Fibroblast of peridontal ligament (primary cell): ENCODE measurements around the gene ATF7IP2.
"Not testable (repeated sequence)": the region's sequence is repeated elsewhere in the genome, so short reads cannot be mapped to it uniquely, and the experiment has no call there.

Source experiments
- DNase-seq: peaks from one replicate; pipeline ENCODE4 v3.0.0-alpha.2; 2010; ENCODE audit errors: extremely low read depth

ATF7IP2 gene

DNA sequence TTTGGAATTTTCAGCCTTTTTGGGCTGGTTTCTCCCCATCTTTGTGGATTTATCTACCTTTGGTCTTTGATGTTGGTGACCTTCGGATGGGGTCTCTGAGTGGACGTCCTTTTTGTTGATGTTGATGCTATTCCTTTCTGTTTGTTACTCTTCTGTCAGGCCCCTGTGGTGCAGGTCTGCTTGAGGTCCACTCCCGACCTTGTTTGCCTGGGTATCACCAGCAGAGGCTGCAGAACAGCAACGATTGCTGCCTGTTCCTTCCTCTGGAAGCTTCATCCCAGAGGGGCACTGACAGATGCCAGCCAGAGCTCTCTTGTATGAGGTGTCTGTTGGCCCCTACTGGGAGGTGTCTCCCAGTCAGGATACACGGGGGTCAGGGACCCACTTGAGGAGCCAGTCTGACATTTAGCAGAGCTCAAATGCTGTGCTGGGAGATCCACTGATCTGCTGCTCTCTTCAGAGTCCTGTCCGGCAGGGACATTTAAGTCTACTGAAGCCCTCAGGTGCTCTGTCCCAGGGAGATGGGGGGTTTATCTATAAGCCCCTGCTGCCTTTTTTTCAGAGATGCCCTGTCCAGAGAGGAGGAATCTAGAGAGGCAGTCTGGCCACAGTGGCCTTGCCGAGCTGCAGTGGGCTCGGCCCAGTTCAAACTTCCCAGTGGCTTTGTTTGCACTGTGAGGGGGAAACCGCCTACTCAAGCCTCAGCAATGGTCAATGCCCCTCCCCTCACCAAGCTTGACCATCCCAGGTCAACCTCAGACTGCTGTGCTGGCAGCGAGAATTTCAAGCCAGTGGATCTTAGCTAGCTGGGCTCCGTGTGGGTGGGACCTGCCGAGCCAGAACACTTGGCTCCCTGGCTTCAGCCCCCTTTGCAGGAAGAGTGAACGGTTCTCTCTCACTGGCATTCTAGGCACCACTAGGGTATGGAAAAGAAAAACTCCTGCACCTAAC lies 66.6 kb downstream of the ATF7IP2 start:
- not testable (repeated sequence) for DNase-seq

DNA sequence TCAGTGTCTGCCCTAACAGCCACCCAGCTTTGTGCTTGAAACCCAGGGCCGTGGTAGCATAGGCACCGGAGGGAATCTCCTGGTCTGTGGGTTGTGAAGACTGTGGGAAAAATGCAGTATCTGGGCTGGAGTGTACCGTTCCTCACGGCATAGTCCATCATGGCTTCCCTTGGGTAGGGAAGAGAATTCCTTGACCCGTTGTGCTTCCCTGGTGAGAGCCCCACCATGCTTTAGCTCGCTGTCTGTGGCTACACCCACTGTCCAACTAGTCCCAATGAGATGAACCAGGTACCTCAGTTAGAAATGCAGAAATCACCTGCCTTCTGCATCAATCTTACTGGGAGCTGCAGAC lies 67.3 kb downstream of the ATF7IP2 start:
- DNase-seq = no peak

DNA sequence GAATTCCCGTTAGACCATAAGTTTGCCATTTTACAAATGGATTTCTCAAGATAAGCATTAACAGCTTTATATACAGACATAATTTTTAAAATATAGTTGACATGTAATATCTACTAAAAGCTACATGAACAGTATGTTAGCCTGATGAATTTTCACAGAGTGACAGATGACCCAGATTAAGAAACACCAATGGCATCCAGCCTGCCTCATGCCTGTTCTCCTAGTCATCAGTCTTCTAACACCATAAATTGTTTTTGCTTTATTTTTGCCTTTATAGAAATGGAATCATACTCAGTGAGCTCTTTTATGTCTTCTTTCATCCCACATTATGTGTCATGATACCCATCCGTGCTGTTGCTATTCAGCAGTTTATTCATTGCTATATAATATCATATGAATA lies 80.0 kb downstream of the ATF7IP2 start:
- DNase-seq = peak; percentile 14

DNA sequence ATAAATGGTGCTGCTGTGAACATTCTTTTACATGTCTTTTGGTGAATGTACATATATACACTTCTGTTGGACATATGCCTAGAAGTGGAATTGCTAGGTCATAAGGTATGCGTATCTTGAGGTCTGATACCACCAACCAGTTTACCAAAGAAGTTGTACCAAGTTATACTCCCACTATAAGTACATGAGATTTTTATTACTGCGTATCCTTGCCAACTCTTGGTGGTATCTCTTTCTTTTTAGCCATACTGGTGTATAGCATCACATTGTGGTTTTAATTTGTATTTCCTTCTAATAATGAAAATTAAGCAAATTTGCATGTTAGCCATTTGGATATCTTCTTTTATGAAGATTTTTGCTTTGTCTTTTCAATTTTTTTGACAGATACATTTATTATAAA lies 80.5 kb downstream of the ATF7IP2 start:
- no peak for DNase-seq

DNA sequence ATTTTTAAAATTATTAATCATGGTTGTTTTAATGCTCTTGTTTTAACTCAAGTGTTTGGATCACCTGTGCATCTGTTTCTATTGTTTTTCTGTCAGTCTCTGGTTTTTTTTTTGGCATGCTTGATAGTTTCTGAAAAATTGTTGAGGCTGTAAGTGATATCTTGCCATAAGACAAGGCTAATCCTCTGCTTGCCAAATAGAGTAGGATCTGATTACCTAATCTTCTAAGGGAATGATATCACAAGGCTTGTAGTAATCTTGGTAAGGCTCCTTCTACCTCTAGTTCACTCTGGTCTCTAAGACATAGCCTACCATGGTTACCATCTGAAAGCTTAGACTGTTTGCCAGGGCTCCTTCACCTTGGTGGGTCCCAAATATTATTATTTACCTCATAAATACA lies 81.0 kb downstream of the ATF7IP2 start:
- DNase-seq = peak; percentile 1

DNA sequence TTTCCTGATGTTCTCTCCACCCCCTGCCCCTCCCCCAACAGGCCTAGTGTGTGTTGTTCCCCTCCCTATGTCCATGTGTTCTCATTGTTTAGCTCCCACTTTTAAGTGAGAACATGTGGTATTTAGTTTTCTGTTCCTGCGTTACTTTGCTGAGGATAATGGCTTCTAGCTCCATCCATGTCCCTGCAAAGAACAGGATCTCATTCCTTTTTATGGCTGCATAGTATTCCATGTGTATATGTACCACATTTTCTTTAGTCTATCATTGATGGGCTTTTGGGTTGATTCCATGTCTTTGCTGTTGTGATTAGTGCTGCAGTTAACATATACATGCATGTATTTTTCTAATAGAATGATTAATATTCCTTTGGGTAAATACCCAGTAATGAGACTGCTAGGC lies 90.8 kb downstream of the ATF7IP2 start:
- DNase-seq = not testable (repeated sequence)

DNA sequence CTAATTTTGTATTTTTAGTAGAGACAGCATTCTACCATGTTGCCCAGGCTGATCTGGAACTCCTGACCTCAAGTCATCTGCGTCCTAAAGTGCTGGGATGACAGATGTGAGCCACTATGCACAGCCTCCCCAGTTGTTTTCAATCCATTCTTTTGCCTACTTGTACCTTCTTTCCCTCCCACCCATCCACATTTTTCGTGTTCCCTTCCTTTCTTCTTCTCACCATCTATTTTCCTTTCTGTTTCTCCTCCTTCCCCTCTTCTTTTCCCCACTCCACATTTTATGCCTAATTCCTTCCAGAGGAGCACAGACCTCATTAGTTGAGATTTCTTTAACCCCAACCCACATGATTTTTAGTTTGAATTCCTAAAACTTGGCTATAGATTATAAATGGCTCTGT lies 94.3 kb downstream of the ATF7IP2 start:
- no peak for DNase-seq

DNA sequence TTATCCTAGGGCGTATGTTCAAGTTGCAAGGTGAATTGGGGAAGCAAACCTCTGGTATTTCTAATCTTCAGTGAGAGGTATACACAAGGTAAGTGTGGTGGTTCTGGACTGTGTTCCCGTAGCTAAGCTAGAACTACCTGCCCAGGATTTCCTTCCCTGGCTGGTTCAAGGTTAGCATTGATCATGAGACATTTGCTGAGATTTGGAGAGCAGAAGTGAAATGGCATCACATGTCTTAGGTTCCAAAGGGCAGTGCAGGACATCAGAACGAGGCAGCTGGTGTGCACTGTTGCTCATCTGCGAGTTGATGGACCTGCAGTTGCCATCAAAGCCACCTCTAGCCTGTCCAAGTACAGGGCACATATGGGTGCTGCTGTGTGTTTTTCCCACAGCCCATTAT lies 99.3 kb downstream of the ATF7IP2 start:
- DNase-seq = no peak

DNA sequence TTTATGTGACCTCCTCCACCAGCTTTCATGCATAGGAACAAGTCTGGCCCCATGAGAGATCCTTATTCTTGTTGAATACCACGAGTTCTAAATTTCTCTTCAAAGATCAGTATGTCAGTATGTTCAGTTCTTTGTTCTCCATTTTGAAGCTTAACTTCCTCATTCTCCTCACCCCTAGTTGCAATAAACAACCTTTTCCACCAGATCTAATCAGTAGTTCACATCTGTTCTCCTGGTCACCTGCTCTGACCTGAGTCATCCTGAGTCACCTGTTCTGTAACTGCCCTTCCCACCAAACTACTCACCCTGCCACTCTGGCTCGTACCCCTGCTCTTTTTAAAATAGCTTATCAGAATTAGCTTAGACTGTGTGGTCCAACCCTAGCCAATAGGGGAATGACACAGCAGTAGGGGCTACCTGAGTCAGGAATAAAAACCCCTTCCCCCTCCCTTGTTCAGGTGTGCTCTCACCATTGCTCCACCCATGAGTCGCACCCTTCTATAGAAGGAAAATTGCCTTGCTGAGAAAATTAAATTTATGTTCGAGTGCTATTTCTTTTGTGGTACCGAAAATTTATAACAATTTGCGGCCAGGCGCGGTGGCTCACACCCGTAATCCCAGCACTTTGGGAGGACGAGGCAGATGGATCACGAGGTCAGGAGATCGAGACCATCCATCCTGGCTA lies 100.0 kb downstream of the ATF7IP2 start:
- no peak for DNase-seq

DNA sequence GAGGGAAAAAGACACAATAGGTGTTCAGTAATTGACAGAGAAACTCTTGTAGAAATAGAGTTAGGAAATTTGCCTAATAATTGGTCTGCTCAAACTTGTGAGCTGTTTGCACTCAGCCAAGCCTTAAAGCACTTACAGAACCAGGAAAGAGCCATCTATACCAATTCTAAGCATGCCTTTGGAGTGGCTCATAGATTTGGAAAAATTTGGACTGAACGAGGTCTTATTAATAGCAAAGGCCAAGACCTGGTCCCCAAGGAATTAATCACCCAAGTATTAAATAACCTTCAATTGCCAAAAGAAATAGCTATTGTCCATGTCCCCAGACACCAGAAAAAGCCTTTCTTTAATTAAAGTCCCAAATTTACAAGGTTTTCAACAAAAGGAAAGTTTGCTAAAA lies 104.3 kb downstream of the ATF7IP2 start:
- peak; percentile 8 for DNase-seq

DNA sequence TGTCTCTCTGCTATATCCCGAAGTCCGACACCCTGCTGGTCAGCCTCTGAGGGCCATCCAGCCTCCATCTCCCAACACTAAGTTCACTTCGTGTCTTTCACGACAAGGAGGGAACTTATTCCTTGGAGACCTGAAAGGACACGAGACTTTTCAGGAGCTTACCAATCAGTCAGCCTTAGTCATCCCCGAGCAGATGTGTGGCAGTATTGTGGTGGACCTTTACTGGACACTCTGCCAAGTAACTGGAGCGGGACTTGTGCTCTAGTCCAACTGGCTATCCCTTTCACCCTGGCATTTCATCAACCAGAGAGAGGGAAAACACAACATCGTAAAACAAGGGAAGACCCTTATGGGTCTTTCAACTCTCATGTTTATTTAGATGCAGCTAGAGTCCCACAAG lies 107.4 kb downstream of the ATF7IP2 start:
- DNase-seq = no peak

DNA sequence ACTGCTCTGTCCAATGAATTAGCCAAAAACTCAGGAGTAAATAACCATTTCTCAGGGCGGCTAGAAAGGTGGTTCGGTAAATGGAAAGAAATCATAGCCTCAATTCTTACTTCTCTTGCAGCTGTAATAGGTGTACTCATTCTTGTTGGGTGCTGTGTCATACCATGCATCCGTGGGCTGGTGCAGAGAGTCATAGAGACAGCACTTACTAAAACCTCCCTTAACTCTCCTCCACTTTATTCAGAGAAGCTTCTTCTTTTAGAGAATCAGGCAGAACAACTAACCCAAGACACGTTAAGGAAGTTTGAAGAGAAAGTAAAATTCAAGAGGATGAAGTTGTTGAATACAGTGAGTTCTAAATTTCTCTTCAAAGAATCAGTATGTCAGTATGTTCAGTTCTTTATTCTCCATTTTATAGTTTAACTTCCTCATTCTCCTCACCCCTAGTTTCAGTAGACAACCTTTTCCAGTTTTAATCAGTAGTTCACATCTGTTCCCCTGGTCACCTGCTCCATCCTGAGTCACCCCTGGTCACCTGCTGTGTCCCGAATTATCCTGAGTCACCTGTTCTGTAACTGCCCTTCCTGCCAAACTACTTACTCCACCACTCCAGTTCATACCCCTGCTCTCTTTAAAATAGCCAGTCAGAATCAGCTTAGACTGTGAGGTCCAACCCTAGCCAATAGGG lies 108.6 kb downstream of the ATF7IP2 start:
- DNase-seq = no peak

DNA sequence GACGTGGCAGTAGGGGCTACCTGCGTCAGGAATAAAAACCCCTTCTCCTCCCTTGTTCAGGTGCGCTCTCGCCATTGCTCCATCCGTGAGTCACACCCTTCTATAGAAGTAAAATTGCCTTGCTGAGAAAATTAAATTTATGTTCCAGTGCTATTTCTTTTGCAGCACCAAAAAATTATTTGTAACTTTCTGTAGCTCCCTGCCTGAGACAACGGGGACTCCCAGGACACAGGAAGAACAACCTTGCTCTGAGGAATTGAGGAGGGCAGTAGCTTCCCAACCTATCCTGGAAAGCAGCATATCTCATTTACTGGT lies 109.1 kb downstream of the ATF7IP2 start:
- DNase-seq = no peak

DNA sequence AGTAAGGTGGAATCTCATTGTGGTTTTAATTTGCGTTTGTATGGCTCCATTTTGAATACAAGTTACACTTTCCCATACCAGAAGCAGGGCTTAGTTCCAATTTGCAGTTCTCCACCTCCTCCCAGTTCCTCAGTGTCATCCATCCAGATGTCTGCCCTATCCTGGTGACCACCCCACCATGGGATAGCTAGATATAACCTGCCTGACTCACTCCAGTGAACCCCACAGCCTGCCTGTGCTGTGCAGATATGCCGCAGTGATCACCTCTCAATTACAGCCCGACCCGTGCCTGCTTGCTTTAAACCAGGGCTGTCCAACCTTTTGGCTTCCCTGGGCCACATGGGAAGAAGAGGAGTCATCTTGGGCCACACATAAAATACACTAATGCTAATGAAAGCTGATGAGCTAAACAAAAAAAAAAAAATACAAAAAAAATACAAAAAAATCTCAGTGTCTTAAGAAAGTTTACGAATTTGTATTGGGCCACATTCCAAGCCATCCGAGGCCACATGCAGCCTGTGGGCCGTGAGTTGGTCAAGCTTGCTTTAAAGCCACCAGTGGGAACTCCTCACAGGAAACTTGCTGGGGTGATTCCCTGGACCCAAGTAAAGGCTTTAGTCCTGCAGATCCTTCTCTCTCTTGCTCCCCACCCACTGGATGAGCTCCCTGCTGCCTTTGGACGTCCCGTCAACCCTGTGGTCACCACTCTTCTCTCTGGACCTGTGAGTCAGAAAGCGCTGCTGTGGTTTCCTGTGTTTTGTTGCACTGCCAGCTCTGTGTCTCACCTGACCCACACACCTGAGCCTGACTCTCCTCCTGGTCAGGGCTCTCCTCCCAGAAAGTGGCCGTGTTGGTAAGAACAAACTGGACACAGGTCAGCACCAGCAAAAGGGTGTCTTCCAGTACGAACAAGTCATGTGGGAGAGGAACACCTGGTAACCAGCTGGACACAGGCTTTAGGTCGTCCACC lies 111.6 kb downstream of the ATF7IP2 start:
- DNase-seq = no peak

DNA sequence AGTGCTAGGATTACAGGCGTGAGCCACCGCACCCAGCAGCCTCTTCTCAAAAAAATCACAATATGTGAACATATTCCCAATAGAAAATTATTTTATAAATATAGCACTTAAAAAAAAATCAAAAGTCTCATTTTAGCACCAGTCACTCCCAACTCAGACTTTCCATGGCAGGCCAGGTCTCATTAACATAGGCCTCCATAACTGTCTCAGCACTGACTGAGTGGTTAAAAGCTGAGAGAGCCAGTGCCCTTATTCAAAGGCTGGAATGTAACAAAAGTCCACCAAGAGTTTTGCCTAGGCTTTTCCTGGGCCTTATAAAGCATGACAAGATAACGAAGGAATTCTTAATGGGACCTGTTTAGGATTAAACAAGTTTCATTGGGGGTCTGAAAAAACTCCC lies 114.7 kb downstream of the ATF7IP2 start:
- no peak for DNase-seq

DNA sequence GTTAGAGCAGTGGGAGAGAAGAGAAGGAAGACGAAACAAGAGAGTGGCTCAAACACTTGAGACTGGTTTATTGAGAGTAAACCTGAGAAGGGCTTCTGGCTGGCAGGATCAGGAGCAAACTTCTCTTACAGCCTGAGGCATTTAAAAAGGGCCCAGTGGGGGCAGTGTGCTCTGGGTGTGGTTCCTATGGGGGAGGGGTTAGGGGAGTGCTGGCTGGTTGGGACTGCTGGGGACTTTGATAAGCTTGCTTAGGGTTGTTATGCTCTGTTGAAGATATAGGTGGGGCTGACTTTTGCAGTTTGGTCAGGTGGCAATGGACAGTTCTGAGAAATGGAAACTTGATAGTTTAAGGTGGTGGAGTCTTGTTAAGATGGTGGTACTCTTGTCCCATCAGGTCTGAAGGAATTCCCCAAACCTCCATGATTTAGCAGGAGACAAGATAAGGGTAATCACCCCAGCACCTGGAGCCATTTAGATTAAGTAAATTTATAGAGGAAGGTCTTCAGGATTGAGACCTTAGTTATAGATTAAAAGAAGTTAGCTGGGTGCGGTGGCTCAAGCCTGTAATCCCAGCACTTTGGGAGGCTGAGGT lies 115.3 kb downstream of the ATF7IP2 start:
- DNase-seq = no peak

DNA sequence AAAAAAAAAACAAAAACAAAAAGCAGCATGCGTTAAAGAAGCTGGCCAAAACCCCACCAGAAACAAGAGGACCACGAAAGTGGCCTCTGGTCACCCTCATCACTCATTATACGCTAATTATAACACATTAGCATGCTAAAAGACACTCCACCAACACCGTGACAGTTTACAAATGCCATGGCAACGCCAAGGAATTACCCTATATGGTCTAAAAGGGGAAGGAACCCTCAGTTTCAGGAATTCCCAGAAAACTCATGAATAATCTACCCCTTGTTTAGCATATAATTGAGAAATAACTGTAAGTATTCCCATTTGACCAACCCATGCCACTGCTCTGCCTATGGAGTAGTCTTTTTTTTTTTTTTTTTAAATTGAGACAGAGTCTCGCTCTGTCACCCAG lies 116.9 kb downstream of the ATF7IP2 start:
- no peak for DNase-seq

DNA sequence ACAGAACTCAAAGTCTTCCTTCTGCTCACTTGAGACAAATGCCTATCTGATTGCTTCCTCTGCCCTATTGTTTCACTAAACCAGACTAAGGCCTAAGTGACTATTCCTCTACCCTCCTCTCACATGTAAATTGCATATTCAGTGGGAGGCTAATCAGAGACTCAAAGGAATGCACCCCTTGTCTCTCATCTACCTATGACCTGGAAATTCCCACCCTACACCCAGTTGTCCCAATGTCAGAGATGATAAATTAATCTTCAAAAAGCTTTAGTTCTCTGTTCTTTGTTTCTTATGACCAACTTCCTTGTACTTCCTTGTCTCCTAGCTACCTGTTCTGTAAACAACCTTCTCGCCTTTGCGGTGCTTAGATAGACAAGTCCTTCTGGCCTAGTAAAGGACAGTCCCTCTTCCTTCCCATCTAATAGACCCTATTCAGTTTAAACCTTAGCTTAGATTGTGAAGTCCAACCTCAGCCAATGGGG lies 118.6 kb downstream of the ATF7IP2 start:
- no peak for DNase-seq

DNA sequence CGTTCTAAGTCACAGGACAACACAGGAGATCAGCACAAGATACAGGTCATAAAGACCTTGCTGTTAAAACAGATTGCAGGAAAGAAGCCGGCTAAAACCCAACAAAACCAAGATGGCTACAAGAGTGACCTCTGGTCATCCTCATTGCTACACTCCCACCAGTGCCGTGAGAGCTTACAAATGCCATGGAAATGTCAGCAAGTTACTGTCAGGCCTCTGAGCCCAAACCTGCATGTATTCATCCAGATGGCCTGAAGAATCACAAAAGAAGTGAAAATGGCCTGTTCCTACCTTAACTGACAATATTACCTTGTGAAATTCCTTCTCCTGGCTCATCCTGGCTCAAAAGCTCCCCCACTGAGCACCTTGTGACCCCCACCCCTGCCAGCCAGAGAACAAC lies 119.4 kb downstream of the ATF7IP2 start:
- DNase-seq = not testable (repeated sequence)

DNA sequence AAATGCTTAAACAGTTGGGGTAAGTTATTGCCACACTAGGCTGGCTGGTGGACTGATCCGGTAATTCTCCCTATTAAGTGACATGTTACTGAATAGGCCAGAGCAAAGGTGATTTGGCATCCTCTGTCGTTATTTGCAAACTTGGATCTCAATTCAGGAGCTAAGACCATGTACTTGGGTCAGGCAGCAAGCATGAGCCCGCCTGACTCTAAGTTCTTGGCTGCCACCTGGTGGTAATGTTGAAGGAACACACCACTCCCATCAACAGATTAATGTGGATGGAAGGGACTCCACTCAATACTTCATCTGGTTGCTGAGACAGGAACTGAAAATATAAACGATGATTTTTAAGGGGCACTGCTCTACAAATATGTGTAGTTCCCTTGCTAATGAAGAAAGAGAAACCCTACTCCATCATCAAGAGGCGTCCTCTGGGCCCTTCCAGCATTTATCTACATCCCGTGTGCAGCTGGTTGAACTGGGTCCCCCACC lies 123.7 kb downstream of the ATF7IP2 start:
- peak; percentile 87 for DNase-seq

DNA sequence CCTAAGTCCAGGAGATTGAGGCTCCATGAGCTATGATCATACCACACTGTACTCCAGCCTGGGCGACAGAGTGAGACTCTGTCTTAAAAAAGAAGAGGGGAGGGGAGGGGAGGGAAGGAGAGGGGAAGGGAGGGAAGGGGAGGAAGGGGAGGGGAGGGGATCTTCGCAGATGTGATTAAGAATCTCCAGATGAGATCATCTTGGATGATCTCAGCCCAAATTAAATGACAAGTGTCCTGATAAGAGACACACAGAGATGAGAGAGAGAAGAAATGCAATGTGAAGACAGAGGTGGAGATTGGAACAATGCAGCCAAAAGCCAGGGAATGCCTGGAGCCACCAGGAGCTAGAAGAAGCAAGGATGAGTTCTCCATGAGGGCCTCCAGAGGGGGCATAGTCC lies 124.4 kb downstream of the ATF7IP2 start:
- no peak for DNase-seq
